Esophagus squamous epithelium (tissue), 5 donors: ENCODE results near the gene ASPDH. TPM values are rescaled to one million over a fixed set of nuclear protein-coding genes. Genes with fewer than 3 reads are reported as not detected.

Experiments
- DNase-seq: peaks from one replicate; lab custom pipeline; 2025; lab: John Stamatoyannopoulos, UW
- H3K27ac ChIP-seq, 4 donors: fragments of 200-600 bp; sonication (generic); one replicate each; pipeline ENCODE4 v1.5.1; 2016 to 2019; ENCODE audit warnings: mild to moderate bottlenecking in 1 of 4
- H3K27me3 ChIP-seq, 4 donors: fragments of 200-600 bp; sonication (generic); 1 replicate in 3 of 4; 2 replicates in 1 of 4; pipeline versions ENCODE4 v1.5.1 to v1.6.0; 2017 to 2021; ENCODE audit warnings: antibody characterized with exemption in 1 of 4
- H3K36me3 ChIP-seq, 3 donors: fragments of 200-600 bp; sonication (generic); one replicate each; pipeline ENCODE4 v1.5.1; 2016 to 2019
- H3K4me1 ChIP-seq, 3 donors: fragments of 200-600 bp; sonication (generic); one replicate each; pipeline ENCODE4 v1.5.1; 2017 to 2019
- H3K4me3 ChIP-seq, 4 donors: fragments of 200-600 bp; sonication (generic); 1 replicate in 3 of 4; 2 replicates in 1 of 4; pipeline ENCODE4 v1.5.1; 2016 to 2019; ENCODE audit warnings: mild to moderate bottlenecking in 2 of 4, moderate library complexity in 1 of 4
- H3K9me3 ChIP-seq, 3 donors: fragments of 200-600 bp; sonication (generic); one replicate each; pipeline ENCODE4 v1.5.1; 2016 to 2019
- POLR2A ChIP-seq, 4 donors: fragments of 450-650 bp; IDR thresholded peaks; one replicate each; pipeline ENCODE4 v1.6.1; 2017; ENCODE audit warnings: antibody characterized with exemption in 4 of 4, mild to moderate bottlenecking in 4 of 4, moderate library complexity in 3 of 4
- WGBS, 2 donors: methylation state at CpG; one replicate each; pipeline ENCODE4 v1.1.5; 2018; 5-methylcytosine and 5-hydroxymethylcytosine counted together
- intact Hi-C: fragments of 100-400 bp; cut with DNase I; formaldehyde crosslinking; loops from one replicate; pipeline ENCODE4 v1.15.0; 2022
- total RNA-seq, 4 donors: library from RNA; depleted of rRNA; stranded (reverse); fragments of >200 nt; gene quantifications; one replicate each; pipeline ENCODE4 v1.1.0, GENCODE V29; 2016
- TF ChIP-seq, protein P1 (sequence below), 6 experiments: fragments of 450-650 bp in 4 of 6; fragments of 200-600 bp in 2 of 6; sonication (generic) in 2 of 6; IDR thresholded peaks; one replicate each; pipeline ENCODE4 v1.5.1; 2016 to 2019; ENCODE audit warnings: antibody characterized with exemption in 6 of 6, mild to moderate bottlenecking in 4 of 6, moderate library complexity in 4 of 6
- donor health status: DM: yes; HTN: yes; CAD: no.

ASPDH gene
- total RNA-seq, 4 donors from 2014 or later: not detected

DNA sequence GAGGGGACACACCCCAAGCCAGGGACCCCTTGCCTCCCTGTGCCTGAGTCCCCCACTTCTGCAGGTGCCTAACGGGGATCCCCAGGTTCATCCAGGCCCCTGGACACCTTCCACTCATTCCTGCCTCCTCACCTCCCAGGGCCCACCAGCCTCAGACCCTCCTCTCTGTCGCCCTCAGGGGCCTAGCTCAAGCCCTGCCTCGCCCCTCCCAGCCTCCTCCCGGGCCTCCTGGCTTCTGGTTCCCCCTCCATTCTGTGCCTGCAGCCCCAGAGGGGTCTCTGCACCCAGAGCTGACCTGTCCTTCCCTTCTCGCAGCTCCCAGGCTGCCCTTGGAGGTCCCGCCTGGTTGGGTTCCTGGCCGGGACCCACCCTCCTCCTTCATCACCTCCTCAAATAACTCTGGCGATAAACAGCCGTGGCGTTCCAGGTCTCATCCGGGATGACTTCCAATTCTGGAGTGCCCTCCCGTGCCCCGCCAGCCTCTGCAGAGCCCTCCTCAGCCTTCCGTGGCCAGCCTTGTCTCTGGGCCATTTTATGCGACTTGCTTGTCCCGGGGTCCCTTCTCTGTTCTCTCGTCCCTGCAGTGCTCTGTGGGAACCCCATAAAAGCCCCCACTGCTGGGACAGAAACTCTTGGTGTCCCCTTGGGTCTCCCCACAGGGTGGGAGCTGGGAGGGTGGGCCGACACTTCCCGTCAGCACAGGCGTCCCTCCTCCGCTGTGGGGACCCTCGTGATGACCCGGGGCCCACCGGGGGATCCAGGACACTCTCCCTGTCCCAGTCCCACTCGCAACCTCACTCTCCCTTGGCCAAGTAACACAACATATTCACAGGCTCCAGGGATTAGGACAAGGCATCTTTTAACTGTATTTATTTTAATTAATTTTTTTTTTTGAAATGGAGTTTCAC lies 11.9 kb downstream of the ASPDH start:
- H3K27ac ChIP-seq: no peak overlapping the region
- DNase-seq: no peak
- TF ChIP-seq POLR2A (IDR thresholded peaks at IDR 0.05): no peak
- TF ChIP-seq, protein P1, sequence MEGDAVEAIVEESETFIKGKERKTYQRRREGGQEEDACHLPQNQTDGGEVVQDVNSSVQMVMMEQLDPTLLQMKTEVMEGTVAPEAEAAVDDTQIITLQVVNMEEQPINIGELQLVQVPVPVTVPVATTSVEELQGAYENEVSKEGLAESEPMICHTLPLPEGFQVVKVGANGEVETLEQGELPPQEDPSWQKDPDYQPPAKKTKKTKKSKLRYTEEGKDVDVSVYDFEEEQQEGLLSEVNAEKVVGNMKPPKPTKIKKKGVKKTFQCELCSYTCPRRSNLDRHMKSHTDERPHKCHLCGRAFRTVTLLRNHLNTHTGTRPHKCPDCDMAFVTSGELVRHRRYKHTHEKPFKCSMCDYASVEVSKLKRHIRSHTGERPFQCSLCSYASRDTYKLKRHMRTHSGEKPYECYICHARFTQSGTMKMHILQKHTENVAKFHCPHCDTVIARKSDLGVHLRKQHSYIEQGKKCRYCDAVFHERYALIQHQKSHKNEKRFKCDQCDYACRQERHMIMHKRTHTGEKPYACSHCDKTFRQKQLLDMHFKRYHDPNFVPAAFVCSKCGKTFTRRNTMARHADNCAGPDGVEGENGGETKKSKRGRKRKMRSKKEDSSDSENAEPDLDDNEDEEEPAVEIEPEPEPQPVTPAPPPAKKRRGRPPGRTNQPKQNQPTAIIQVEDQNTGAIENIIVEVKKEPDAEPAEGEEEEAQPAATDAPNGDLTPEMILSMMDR (IDR thresholded peaks at IDR 0.05): no peak
- H3K27me3 ChIP-seq: no peaks in the 10 kb centered on the region
- no peaks in the 10 kb centered on the region for H3K9me3 ChIP-seq
- no peaks in the 10 kb centered on the region for H3K4me1 ChIP-seq
- no peak overlapping the region for H3K4me3 ChIP-seq
- H3K36me3 ChIP-seq: peaks cover 0 to 11% (median 0%) of the 10 kb centered on the region in 3 donors
- 51 to 59% methylated on average over 9 to 21 of the region's 25 CpGs for WGBS, 2 donors
- intact Hi-C loops: no loop called here

DNA sequence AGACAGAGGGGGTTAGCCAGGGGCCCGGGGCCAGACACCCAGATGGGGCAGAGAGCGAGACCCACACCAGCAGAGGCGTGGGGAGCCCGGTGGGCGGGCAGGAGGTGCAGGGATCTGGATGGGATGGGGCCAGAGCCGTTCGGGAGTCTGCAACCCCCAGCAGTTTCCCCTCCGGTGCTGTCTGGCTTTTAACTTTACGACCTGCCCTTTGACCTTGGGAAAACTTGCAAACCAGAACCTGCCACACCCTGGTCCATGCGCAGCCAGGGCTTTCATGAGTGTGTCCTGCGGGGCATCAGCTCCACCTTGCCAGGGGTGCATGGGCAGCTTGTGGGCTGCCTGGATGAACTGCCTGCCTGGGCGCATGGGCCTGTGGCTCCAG lies 12.5 kb downstream of the ASPDH start:
- TF ChIP-seq, protein P1 (IDR thresholded peaks at IDR 0.05): no peak
- no peak for TF ChIP-seq POLR2A (IDR thresholded peaks at IDR 0.05)
- Histone ChIP-seq H3K36me3 (peaks cover 0 to 8% (median 0%) of the 10 kb centered on the region in 3 donors), H3K9me3 (no peaks in the 10 kb centered on the region), H3K27me3 (no peaks in the 10 kb centered on the region), H3K4me3 (no peak overlapping the region), H3K27ac (no peak overlapping the region), H3K4me1 (no peaks in the 10 kb centered on the region)
- 70 to 74% methylated on average over 10 to 11 of the region's 12 CpGs for WGBS, 2 donors
- intact Hi-C loops: no loop called here
- DNase-seq: no peak

DNA sequence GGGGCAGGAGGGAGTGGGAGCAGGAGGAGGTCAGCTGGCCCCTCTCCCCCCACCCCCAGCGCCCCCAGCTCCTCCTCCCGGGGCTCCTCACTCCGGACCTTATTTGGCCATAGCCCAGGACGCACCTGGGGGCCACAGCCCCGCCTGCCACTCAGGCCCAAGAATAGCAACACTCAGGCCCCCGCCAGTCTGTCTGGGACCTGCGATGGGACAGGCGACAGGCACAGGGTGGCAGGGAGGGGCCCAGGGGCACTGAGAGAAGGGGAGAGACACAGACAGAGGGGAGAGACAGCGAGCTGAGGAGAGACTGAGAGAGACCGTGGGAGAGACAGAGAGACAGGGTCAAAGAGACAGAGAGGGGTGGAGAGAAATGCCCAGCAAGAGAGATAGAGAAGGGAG lies 13.0 kb downstream of the ASPDH start:
- no peak for TF ChIP-seq POLR2A (IDR thresholded peaks at IDR 0.05)
- TF ChIP-seq, protein P1 (IDR thresholded peaks at IDR 0.05): no peak
- Histone ChIP-seq H3K36me3 (peaks cover 0 to 3% (median 0%) of the 10 kb centered on the region in 3 donors), H3K27me3 (no peaks in the 10 kb centered on the region), H3K4me3 (no peak overlapping the region), H3K27ac (no peak overlapping the region), H3K4me1 (no peaks in the 10 kb centered on the region), H3K9me3 (no peaks in the 10 kb centered on the region)
- WGBS, 2 donors: 79 to 88% methylated on average over 1 to 5 of the region's 10 CpGs
- intact Hi-C loops: no loop called here
- DNase-seq: no peak

DNA sequence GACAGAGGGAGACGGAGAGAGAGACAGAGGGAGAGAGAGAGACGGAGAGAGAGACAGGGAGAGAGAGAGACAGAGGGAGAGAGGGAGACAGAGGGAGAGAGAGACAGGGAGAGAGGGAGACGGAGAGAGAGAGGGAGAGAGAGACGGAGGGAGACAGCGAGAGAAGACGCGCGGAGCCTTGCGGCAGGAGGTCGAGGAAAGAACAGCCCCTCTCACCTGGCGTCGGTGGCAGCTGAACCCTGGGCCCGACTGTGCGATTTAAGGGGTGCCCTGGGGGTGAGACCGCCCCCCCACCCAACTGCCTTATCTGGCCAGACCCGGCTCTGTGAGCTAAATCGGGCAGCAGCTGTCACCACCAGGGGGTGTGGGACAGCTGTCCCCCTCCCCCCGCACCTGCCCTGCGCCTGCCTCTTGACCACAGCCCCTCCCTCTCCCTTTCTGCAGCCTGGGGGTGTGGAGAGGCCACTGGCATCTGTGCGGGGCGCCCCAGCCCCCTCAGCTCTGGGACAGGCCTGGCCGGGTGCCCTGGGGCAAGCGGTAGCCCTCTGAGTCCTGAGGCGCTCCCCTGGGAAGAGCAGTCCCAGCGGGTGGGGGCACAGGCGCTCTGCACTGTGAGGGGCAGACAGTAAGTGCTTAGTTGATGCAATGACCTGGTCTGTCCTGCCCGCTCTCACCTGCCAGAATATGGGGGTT lies 13.5 kb downstream of the ASPDH start:
- no peak for DNase-seq
- H3K27ac ChIP-seq: no peak overlapping the region
- no peaks in the 10 kb centered on the region for H3K9me3 ChIP-seq
- no peaks in the 10 kb centered on the region for H3K36me3 ChIP-seq
- TF ChIP-seq, protein P1 (IDR thresholded peaks at IDR 0.05): no peak
- no peak for TF ChIP-seq POLR2A (IDR thresholded peaks at IDR 0.05)
- intact Hi-C loops: no loop called here
- no peaks in the 10 kb centered on the region for H3K4me1 ChIP-seq
- no peak overlapping the region for H3K4me3 ChIP-seq
- WGBS, 2 donors: 51 to 57% methylated on average over 15 to 17 of the region's 27 CpGs
- H3K27me3 ChIP-seq: no peaks in the 10 kb centered on the region
